ENCODE measurements around the gene ZSCAN4.

Gene ZSCAN4

DNA sequence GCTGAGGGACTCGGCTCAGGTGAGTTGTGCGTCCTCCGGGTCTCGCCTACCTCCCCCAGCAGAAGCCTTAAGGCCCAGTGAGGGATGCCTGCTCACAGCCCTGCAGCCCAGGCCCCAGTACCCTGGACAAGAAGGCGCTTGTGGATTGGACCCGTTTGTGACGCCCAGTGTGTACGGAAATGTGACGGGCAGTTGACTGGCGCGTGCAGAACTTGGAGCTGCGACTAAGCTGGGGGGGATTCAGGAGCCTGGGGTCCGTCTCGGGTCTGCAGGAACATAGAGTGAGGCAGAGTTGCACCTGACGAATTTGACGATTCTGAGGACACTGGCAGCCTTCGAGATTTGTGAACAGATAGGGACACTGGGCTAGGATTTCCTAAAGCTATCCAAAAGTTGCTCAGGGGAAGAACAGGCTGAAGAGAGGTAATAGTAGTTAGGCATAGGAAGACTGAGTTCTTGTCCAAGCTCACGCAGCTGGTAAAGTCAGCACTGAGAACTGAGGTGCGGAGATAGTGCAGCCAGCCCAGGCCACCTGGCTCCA, 13.6 kb downstream of the ZSCAN4 start:
- no peak for DNase-seq (ENCODE audit: low read depth in 3 of 3)

GRCh38 chr19:57686727-57687126, 18.0 kb downstream of the ZSCAN4 start:
- DNase-seq (ENCODE audit: low read depth in 3 of 3) = no peak

DNA sequence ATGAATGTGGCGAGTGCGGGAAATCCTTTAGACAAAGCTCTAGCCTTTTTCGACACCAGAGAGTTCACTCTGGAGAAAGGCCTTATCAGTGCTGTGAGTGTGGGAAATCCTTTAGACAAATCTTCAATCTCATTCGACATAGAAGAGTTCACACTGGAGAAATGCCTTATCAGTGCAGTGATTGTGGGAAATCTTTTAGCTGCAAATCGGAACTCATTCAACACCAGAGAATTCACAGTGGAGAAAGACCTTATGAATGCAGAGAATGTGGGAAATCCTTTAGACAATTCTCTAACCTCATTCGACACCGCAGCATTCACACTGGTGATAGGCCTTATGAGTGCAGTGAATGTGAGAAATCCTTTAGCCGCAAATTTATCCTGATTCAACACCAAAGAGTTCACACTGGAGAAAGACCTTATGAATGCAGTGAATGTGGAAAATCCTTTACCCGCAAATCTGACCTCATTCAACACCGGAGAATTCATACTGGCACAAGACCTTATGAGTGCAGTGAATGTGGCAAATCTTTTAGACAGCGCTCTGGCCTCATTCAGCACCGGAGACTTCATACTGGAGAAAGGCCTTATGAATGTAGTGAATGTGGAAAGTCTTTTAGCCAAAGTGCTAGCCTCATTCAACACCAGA, 18.8 kb downstream of the ZSCAN4 start:
- DNase-seq (ENCODE audit: low read depth in 3 of 3) = no peak

DNA sequence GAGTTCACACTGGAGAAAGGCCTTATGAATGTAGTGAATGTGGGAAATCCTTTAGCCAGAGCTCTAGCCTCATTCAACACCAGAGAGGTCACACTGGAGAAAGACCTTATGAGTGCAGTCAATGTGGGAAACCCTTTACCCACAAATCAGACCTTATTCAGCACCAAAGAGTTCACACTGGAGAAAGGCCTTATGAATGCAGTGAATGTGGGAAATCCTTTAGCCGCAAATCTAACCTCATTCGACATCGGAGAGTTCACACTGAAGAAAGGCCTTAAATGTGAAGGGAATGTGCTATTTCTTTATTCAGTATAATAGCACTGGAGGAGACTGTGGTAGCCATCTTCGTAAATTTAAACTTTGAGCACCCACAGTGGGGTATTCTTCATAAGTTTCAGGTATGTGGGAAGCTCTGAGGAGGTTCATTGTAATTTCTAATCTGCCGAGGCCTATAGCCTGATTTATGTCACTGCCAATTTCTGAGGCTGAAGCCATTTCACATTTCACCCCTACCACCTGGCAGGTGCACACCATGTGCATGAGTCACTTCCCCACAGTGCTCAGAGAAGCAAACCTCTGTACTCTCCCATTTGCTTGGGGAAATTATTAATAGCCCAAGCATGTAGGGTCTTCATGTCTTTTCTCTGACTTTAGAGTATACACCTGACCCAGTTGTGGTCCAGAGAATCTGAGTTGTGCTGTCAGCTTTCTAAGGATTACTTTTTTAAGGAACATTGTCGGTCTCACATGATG, 19.5 kb downstream of the ZSCAN4 start:
- no peak for DNase-seq (ENCODE audit: low read depth in 3 of 3)

DNA sequence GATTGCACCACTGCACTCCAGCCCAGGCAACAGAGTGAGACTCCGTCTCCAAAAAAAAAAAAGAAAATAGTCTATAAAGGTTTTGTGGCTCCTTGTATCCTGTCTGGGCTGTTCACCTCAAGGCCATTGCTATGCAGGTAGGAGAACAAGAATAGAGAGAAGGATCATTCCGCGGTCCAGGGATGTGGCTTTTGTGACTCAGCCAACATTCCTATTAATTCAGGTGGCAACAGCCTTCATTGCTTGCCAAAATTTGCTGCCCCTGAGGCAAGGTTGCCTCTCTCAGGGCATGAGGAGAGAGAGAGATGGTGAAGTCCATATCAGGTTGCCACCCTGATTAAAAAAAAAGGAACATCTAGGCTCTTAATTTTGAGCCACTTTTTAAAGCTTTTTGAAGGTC, 21.0 kb downstream of the ZSCAN4 start:
- no peak for DNase-seq (ENCODE audit: low read depth in 3 of 3)

DNA sequence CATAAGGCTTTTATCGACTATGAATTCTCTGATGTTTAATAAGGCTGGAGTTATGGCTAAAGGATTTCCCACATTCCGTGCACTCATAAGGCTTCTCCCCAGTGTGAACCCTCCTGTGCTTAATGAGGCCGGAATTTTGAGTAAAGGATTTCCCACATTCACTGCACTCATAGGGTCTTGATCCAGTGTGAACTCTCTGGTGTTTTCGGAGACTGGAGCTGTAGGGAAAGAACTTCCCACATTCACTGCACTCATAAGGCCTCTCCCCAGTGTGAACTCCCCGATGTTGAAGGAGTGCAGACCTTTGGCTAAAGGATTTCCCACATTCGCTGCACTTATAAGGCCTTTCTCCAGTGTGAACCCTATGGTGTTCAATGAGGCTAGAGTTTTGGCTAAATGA, 32.9 kb downstream of the ZSCAN4 start:
- DNase-seq (ENCODE audit: low read depth in 3 of 3) = no peak

GRCh38 chr19:57706346-57706745, 37.6 kb downstream of the ZSCAN4 start:
- no peak for DNase-seq (ENCODE audit: low read depth in 3 of 3)

DNA sequence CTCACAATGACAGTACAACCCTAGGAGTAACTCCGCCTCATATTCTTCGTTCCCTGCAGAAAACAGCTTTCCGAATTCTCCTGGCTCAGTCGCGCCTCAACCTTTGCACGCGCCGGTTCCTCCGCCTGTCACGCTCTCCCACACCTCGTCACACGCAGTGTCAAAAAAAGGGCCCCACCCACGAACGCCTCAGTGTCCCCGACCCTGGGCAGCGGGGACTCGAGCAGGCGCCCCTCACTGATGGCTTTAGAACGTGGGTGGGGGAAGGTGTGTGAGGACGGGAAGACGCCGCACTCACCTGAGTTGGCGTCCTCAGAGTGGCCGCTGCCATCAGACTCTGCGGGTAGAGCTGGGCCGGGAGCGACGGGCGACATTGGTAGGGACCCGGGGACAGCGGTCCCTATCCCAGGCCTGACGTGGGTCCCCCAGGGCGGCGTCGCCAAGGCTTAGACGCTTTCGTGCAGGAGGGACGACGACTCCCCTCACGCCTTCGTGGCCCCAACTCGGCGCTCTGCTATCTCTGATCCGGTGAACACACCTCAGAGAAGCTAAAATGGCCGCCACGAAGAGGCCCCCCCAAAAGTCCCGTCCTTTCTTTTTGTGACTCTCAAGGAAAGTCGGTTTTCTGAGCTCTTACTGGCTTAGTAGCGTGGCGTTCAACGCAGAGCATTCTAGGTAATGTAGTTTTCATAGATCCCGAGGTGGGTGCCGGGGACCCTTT, 40.1 kb downstream of the ZSCAN4 start, which contains the start of gene ZNF154:
Gene ZNF154, minus strand, starts transcription at position 564 of the 721 bp plus-strand sequence. Its CDS starts 233 bp downstream, at position 331.
- no peak for DNase-seq (ENCODE audit: low read depth in 3 of 3)

GRCh38 chr19:57709616-57710015, 40.9 kb downstream of the ZSCAN4 start:
- DNase-seq (ENCODE audit: low read depth in 3 of 3) = no peak

DNA sequence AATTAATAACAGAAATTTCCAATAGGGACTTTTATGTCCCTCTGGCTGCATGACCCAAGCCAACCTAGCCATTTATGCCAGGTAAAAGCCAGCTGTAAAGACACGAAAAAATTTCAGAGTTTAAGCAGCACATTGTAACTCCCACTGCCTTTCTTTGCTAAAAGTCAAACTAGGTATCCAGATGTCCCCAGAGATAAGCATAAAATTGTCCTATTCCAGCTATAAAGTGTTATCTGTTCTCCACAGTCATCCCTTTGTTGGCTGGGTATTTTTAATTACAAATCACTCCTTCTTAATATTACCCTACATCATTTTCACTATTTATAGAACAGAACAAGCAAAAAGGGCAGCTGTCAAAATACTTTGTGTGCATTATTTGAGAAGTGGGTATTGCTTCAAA, 43.5 kb downstream of the ZSCAN4 start:
- no peak for DNase-seq (ENCODE audit: low read depth in 3 of 3)

GRCh38 chr19:57719424-57719823, 50.7 kb downstream of the ZSCAN4 start:
- no peak for DNase-seq (ENCODE audit: low read depth in 3 of 3)

DNA sequence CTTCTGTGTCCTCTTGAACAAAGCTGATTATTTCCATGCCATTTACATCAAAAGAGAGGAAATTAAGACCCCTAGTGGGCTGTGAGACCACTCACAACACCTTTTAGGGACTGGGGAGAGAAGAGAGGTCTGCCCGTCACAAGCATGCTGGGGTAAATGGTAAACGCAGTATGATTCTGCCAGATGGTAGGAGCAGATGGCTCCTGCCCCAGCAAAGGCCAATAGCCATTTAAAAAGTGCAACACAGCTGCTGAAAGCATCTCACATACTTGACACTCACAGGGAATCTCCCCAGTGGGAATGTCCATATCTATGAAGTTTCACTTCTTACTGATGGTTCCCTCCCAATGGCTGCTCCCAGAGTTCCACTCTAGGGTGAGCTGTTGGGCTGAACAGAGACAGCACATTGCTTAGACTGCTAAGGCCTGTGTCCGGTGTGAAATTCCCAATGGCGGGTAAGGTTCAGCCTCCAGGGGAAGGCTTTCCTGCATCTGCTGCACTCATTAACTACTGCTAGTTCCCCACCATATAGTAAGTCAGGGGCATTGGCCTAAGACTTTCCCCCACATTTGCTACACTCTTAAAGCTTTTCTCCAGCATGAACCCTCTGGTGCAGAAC, 51.3 kb downstream of the ZSCAN4 start:
- no peak for DNase-seq (ENCODE audit: low read depth in 3 of 3)

- no peak for DNase-seq (ENCODE audit: low read depth in 3 of 3)
These were observed 52.1 kb downstream of the ZSCAN4 start for GRCh38 chr19:57720878-57721277.
